Nucleus accumbens (tissue), 56 donors: ENCODE measurements around the gene ETV3L.

Experiments
- DNase-seq, 56 donors: peaks; one replicate each; lab custom pipeline; 2025; lab: John Stamatoyannopoulos, UW

ETV3L gene

DNA sequence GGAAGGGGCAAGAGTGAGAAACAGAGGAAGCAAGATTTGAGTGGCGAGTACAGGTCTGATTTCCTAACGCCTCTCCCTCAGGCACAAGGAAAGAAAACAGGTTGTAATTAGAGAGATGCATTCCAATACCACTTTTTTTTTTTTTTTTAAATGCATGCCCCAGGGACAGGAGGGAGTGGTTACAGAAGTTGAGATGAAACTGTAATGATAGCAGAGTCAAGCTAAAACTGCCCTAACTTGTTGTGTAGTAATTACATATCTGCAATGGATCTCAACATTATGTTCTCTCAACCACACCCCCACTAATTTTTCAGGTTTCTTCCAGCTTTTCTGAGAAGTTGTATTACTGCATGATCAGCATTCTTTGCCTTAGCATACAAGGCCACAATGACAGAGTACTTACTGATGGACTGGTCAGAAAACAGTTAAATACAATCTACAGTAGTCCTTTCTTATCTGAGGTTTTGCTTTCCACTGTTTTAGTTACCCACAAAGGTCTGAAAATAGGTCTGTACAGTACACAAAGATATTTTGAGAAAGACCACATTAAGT is 33.1 kb upstream of the ETV3L start:
- DNase-seq, result no peak

- DNase-seq, result no peak
Observed at GRCh38 chr1:157132111-157132510, 32.5 kb upstream of the ETV3L start.

DNA sequence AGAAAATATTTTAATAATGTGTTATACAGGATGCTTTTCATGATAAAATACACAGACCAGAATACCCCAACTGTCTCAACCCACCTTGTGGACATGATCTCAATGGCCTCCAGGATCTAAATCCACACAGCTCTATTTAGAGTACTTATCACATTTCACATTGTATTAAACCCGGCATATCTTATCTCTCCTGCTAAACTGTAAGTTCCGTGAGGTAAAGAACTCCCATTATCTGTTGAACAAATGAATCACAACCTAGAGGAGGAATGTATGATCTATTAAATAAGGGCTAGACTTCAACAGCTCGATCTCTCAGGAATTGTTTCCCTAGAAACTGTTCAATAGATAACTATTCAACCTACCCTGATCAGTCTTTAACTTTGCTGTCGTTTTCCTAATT is 31.7 kb upstream of the ETV3L start:
- DNase-seq, result no peak

DNA sequence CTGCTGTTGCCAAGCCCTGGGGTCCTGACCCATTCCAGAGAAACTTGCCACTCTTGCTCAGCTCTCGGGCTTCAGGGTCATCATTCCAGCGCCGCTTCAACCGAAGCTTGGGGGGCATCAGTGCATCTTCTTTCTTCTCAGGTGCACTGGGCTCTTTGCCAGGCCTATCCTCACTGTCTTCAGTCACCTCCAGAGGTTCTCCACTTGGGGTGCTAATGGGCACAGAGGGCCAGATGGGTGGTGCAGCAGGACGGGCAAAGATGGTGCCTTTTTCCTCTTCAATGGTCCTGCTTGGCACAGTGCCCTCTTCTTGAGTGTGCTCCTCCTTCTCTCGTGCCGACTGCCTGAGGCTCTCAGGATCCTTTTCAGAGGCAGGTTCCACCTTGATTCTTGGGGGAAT is 25.2 kb upstream of the ETV3L start:
- no peak for DNase-seq

- DNase-seq, result no peak
Observed at GRCh38 chr1:157119448-157119847, 19.8 kb upstream of the ETV3L start.

DNA sequence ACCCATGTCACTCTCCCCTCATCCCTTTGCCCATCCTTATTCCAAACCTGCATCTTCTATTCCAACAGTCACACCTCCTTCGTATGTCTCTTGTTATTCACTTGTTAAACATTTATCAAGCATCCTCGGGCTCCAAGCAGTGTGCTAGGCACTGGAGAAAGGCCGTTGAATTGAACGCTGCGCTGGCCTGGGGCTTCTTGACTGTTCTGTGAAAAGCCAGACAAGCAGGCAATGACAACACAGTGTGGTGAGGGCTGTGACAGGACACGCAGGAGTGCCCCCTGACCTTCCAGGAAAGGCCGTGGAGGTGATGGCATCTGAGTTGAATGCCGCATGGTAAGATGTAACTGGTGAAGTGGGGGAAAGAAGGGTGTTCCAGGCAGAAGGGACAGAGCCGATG is 19.4 kb upstream of the ETV3L start:
- DNase-seq, result no peak

- DNase-seq, result no peak
Observed at GRCh38 chr1:157117527-157118057, 18.0 kb upstream of the ETV3L start.

- no peak for DNase-seq
Observed at GRCh38 chr1:157116737-157117103, 17.1 kb upstream of the ETV3L start.

- no peak for DNase-seq
Observed at GRCh38 chr1:157115851-157116736, 16.5 kb upstream of the ETV3L start.

DNA sequence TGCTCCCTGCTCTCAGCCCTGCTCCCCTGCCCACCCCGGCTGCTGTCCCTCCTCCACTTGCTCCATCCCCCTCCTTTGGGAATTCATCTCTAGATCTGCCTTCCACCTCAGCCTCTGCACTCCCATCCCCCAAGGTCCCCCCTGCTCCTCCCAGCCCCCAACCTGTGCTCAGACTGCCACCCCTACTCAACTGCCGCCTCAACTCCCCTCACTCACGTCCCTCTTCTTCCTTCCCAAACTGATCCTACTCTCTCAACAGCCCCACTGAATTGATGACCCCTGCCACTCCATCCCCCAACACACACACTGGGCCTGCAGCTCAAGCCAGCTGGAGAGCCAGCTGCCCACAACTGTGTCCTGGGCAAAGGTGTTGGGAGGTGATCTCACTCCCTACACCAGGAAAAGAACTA is 15.8 kb upstream of the ETV3L start:
- DNase-seq, result no peak

GRCh38 chr1:157114183-157115121 is 14.8 kb upstream of the ETV3L start:
- DNase-seq, result no peak

GRCh38 chr1:157113631-157114030 is 14.0 kb upstream of the ETV3L start:
- no peak for DNase-seq

DNA sequence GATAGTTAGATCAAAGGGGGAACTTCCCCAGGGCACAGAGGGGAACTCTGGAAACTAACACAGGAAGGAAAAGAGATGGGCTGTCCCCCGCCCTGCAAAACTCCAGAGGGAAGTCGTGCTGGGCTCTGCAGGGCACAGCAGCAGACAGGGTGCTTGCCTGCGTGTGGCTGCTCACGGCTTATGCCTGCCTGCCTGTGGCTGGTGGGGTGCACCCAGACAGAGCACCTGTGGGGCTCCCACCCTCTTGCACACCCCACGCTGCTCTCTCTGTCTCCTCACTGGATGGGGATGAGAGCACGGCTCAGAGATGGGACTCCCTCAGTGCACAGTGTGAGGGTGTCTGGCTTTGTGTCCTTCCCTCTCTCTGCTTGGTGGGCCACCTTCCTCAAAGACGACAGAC is 13.5 kb upstream of the ETV3L start:
- DNase-seq, result no peak

GRCh38 chr1:157112186-157112867 is 12.7 kb upstream of the ETV3L start:
- peak in 14 of 56 donors; percentile 19 to 64 (median 40) for DNase-seq

DNA sequence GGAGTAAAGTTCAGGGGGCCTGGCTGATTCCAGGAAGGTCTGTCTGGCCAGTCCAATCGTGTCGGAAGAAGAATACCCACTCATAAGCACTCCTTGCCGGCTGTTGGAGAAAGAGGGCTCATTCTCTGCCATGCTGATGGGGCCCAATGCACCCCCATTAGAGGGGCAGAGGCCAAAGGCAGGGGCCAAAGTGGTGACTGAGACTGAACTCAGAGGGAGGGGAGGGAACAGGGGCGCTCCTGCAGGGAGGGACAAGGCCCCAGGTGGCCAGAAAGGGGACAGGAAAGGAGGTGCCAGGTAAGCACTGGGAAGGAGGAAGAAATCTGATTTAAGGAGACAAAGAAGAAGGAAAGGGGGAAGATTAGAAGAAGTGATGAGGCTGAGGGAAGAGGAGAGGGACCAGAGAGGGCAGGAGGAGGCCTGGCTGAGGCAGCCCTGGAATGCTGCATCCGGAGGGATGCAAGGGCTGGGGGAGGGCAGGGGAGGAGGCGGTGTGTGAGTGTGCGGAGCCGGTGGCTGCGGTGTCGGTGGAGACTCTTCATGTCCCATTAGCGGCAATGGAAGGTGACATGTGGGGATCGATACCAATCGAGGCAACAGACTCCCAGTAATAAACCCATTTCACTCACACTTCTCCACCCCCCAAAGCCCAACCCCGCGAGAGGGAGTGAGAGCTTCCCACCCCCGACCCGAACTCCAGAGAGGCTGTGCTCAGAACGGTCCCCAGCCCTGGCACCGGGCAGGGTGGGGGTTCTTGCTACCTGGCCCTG is 12.0 kb upstream of the ETV3L start:
- DNase-seq, result peak in 1 of 56 donors; percentile 54

GRCh38 chr1:157110686-157111085 is 11.1 kb upstream of the ETV3L start:
- no peak for DNase-seq

DNA sequence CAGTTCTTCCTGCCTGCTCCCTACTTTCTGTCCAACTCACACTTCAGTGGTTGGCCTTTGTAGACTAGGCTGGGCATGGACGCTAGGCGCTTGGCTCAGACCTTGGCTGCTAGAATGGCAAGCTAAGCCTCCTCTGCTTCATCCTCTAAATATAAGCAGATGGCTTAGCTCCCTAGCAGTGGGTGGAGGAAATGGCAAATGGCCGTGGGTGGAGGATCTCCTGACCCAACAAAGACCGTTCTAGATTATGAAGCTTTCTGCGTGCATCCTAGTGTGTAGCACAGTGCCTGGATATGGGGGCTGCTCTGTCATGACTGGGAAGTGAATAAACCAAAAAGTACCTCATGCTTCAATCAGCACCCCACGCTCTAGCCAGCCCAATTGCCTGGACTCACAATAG is 10.4 kb upstream of the ETV3L start:
- DNase-seq, result no peak

- no peak for DNase-seq
Observed at GRCh38 chr1:157108448-157108847, 8.8 kb upstream of the ETV3L start.

- DNase-seq, result no peak
Observed at GRCh38 chr1:157107702-157108101, 8.1 kb upstream of the ETV3L start.

DNA sequence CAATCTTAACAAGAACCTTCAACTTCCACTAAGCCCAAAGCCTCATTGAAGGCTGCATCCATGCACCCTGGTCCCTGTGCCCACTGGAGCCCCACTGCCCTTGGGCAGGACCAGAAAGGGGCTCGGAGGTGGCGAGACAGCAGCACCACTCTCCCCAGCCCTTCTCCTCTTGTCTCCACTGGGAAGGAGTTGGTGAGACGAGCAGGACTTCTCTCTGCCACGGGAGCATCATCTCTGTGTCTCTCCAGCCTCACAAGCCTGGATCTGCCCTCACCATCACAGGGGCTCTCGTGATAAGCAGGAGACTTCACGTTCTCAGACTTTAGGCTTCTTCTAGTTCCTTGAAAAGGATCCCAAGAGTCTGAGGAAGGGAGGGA is 7.2 kb upstream of the ETV3L start:
- no peak for DNase-seq
